Glutamatergic neuron (in vitro differentiated cells): Measurements from ENCODE around the gene CACNA1H. TPM values are rescaled to one million over a fixed set of nuclear protein-coding genes. Genes with fewer than 3 reads are reported as not detected.
"Not testable (repeated sequence)": the region's sequence is repeated elsewhere in the genome, so short reads cannot be mapped to it uniquely, and the experiment has no call there.

Source experiments
- DNase-seq: peaks from one replicate; pipeline ENCODE4 v3.0.0; 2022
- H3K27ac Mint-ChIP-seq: one replicate; pipeline ENCODE4 v1.8.0; 2020; ENCODE audit warnings: mild to moderate bottlenecking, mixed read lengths, inconsistent platforms; ENCODE audit not compliant: unreplicated experiment
- H3K27me3 Mint-ChIP-seq: one replicate; pipeline ENCODE4 v1.8.0; 2020; ENCODE audit warnings: mild to moderate bottlenecking, moderate library complexity, mixed read lengths, inconsistent platforms; ENCODE audit not compliant: unreplicated experiment
- H3K36me3 Mint-ChIP-seq: one replicate; pipeline ENCODE4 v1.8.0; 2020; ENCODE audit warnings: mild to moderate bottlenecking, mixed read lengths, inconsistent platforms; ENCODE audit not compliant: unreplicated experiment
- H3K4me1 Mint-ChIP-seq: one replicate; pipeline ENCODE4 v1.8.0; 2020; ENCODE audit warnings: mild to moderate bottlenecking, low read depth, mixed read lengths, inconsistent platforms; ENCODE audit not compliant: unreplicated experiment
- H3K4me3 Mint-ChIP-seq: one replicate; pipeline ENCODE4 v1.8.0; 2020; ENCODE audit warnings: mild to moderate bottlenecking, mixed read lengths, inconsistent platforms; ENCODE audit not compliant: unreplicated experiment
- H3K9me3 Mint-ChIP-seq: one replicate; pipeline ENCODE4 v1.8.0; 2020; ENCODE audit warnings: mild to moderate bottlenecking, moderate library complexity, mixed read lengths, inconsistent platforms; ENCODE audit not compliant: unreplicated experiment
- total RNA-seq: library from RNA; stranded (reverse); fragmentation: NEBNext Ultra II Directional; extraction: Animal tissue kit (Norgen Biotek cat#: 25700); gene quantifications from one replicate; pipeline ENCODE4 v1.2.1, GENCODE V29; 2021; ENCODE audit not compliant: unreplicated experiment
- TF ChIP-seq, protein P1 (sequence below): fragments of 200-600 bp; sonication (generic); IDR thresholded peaks from one replicate; pipeline ENCODE4 v1.5.0; 2021; ENCODE audit not compliant: partially characterized antibody, unreplicated experiment

Gene CACNA1H
- total RNA-seq, 1 donor from 2014 or later = 161 TPM

DNA sequence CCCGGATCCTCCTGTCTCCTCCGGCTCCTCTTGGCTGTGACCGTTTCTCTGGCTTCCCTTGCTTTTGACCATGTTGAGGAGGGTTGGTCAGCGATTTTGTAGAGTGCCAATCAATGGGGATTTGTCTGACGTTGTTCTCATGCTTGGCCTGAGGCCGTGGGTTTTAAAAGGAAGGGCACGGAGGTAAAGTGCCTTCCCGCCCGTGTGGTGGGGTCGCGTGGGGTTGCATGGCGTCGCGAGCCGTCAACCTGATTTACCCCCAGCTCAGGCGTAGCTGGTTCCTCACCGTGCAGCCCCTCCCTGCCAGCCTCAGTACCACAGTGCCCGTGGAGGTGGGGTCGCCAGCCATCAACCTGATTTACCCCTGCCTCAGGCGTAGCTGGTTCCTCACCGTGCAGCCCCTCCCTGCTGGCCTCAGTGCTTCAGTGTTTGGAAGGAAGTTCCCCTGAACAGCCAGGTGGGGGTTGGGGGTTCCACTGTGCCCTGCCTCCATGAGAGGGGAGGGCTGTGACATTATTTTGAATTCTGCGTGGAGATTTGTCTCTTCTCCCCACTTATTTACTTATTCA lies 92.6 kb downstream of the CACNA1H start:
- Mint-ChIP-seq H3K4me3 (no peak overlapping the region), H3K36me3 (no peaks in the 10 kb centered on the region), H3K4me1 (peaks cover 2% of the 10 kb centered on the region), H3K27ac (no peak overlapping the region), H3K27me3 (peaks cover 13% of the 10 kb centered on the region), H3K9me3 (peaks cover 5% of the 10 kb centered on the region)
- DNase-seq = no peak
- TF ChIP-seq, protein P1, sequence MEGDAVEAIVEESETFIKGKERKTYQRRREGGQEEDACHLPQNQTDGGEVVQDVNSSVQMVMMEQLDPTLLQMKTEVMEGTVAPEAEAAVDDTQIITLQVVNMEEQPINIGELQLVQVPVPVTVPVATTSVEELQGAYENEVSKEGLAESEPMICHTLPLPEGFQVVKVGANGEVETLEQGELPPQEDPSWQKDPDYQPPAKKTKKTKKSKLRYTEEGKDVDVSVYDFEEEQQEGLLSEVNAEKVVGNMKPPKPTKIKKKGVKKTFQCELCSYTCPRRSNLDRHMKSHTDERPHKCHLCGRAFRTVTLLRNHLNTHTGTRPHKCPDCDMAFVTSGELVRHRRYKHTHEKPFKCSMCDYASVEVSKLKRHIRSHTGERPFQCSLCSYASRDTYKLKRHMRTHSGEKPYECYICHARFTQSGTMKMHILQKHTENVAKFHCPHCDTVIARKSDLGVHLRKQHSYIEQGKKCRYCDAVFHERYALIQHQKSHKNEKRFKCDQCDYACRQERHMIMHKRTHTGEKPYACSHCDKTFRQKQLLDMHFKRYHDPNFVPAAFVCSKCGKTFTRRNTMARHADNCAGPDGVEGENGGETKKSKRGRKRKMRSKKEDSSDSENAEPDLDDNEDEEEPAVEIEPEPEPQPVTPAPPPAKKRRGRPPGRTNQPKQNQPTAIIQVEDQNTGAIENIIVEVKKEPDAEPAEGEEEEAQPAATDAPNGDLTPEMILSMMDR = no peak

DNA sequence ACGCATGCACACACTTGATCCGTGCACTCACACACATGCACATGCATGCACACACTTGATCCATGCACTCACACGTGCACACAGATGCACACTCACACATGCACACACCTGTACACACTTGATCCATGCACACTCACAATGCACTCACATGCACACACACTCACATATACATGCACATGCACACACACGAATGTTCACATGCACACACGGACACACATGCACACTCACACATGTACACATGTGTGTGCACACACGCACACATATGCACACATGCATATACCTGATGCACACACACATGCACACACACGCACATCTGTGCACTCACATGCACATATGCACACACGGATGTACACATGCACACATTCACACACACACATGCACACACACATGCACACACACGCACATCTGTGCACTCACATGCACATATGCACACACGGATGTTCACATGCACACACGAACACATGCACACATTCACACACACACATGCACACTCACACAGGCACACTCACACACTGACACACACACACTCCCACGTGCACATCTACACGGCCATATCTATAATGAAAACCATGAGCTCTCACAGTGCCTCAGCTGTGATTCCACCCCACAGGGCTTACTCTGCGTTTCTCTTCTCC lies 95.1 kb downstream of the CACNA1H start:
- DNase-seq, H3K9me3 Mint-ChIP-seq, H3K4me3 Mint-ChIP-seq, H3K36me3 Mint-ChIP-seq, H3K4me1 Mint-ChIP-seq, H3K27ac Mint-ChIP-seq: not testable (repeated sequence)
- H3K27me3 Mint-ChIP-seq = peaks cover 13% of the 10 kb centered on the region

DNA sequence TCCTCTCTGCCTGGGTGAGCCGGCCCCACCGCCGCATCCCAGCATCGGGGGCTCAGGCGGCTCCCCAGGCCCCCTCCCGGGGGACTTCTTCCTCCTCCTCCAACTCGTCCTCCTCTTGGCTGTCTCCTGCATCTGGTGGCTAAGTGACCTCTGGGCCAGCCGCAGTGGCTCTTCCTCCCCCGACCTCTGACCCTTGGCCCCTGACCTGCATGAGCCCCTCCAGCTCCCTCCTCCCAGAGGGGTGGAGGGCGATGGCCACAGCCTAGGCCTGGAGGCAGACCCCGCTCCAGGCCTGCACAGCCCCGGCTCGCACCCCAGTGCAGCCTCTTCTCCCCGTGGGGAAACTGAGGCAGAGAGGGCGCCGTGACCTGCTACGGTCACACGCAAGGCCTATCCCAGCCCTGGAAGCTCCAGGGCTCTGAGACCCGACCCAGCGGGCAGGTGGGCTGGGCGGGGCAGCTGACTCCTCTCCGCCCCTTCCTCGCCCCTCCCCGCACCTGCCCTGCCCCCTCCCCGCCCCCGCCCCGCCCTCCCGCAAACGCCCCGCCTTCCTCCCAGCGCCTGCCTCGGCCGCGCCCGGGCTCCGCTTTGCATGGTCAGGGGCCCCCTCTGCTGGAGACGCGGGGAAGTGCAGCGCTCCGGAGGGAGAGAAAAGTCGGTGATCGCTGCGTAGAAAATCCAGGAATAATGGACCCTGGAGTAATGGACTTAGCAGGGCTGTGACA lies 96.3 kb downstream of the CACNA1H start:
- H3K9me3 Mint-ChIP-seq, H3K27ac Mint-ChIP-seq, H3K36me3 Mint-ChIP-seq, H3K4me1 Mint-ChIP-seq, DNase-seq, H3K4me3 Mint-ChIP-seq: not testable (repeated sequence)
- peaks cover 13% of the 10 kb centered on the region for H3K27me3 Mint-ChIP-seq

DNA sequence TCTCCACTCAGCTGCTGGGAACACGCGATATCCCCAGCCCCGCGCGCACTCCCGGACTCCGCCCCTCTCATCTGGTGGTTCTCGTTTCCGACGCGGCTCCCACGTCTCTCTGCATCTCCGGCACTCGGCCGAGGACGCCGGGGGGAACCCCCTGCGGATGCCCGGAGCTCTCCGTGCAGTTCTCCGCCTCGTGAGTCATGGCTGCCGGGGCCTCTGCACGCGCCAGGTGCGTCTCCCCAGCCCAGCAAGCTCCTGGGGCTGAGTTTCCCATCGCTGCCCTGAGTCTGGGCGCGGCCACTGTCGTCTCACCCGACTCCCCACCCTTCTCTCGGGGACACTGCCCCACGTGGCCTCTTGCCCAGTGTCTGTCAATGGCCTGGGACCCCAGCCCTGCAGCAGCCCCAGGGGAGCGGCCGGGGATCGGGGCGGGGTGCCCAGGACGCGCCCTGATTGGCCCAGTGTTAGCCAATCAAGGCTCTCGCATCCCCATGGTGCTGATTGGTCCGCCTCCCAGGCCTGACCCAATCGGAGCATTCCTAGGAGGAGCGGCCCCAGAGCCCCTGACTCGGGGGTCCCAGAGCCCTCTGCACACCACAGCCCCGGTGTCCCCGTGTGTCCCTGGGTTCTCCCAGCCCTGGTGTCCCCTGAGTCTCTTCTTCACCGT lies 100.9 kb downstream of the CACNA1H start:
- H3K4me3 Mint-ChIP-seq, H3K9me3 Mint-ChIP-seq, H3K27ac Mint-ChIP-seq: not testable (repeated sequence)

DNA sequence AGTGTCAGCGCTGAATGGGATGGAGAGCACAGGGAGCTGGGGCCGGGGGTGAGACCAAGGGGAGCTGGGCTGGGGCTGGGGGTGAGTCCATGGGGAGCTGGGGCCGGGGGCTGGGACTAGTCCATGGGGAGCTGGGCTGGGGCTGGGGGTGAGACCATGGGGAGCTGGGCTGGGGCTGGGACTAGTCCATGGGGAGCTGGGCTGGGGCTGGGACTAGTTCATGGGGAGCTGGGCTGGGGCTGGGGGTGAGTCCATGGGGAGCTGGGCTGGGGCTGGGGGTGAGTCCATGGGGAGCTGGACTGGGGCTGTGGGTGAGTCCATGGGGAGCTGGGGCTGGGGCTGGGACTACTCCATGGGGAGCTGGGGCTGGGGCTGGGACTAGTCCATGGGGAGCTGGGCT lies 101.9 kb downstream of the CACNA1H start:
- H3K27me3 Mint-ChIP-seq, H3K9me3 Mint-ChIP-seq, DNase-seq, H3K36me3 Mint-ChIP-seq, H3K4me3 Mint-ChIP-seq, H3K27ac Mint-ChIP-seq, H3K4me1 Mint-ChIP-seq: not testable (repeated sequence)

More for the DNA sequence above, 100.9 kb downstream of the CACNA1H start:
- DNase-seq, H3K4me1 Mint-ChIP-seq, H3K36me3 Mint-ChIP-seq, H3K27me3 Mint-ChIP-seq: not testable (repeated sequence)

DNA sequence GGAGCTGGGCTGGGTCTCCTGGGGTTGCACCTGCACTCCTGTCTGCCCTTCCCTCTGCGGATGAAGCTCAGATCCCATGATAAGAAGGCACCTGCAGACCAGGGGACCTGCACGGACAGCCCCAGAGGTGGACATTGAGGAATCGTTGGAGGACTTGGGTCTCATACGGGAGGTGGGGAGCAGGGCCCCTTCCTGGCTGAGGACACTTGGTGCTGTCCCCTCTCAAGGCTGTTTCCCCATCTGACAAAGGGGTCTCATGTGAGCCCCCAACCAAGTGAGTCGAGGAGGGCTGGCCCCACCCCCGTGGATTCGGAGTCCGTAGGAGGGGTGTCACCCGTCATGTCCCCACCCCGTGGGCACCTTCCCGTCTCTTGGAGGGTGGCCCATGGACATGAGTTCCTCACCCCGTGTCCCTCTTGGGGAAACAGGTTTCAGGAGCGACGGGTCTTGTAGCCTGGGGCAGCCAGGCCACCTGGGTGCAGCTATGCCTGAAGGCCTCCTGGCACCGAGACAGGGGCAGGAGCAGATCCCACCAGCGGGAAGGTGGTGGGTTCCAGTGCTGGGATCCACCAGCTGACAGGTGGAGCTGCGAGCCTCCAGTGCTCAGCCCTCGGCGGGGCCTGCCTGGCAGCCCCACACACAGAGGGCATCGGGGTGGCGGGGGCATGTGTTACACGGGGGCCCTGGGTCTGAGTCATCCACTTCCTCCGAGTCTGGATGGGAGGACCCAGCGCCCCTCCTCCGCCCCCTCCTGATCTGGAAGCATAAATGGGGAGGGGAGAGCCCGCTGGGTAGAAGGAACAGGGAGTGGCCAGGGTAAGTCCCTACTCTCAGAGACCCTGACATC lies 102.6 kb downstream of the CACNA1H start, which contains the start of gene TPSD1:
Gene TPSD1, plus strand, starts transcription at position 794 of the 847 bp plus-strand sequence. CDS start 212 bp downstream, outside the sequence.
- not testable (repeated sequence) for H3K9me3 Mint-ChIP-seq, DNase-seq, H3K36me3 Mint-ChIP-seq, H3K4me1 Mint-ChIP-seq, H3K4me3 Mint-ChIP-seq, H3K27ac Mint-ChIP-seq, H3K27me3 Mint-ChIP-seq

DNA sequence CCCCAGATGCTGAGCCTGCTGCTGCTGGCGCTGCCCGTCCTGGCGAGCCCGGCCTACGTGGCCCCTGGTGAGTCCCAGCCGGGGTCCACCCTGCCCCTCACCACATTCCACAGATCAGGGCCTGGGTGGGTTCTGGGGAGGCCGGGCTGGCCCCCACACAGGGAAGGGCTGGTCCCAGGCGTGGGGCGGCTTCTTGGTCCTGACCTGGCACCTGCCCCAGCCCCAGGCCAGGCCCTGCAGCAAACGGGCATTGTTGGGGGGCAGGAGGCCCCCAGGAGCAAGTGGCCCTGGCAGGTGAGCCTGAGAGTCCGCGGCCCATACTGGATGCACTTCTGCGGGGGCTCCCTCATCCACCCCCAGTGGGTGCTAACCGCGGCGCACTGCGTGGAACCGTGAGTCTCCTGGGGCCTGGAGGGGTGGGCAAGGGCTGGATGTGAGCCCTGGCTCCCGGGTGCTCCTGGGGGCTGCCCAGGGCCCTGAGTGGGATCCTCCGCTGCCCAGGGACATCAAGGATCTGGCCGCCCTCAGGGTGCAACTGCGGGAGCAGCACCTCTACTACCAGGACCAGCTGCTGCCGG lies 103.5 kb downstream of the CACNA1H start:
- H3K4me1 Mint-ChIP-seq, H3K27me3 Mint-ChIP-seq: not testable (repeated sequence)

More for the DNA sequence above, 103.5 kb downstream of the CACNA1H start:
- not testable (repeated sequence) for H3K4me3 Mint-ChIP-seq, H3K36me3 Mint-ChIP-seq, H3K9me3 Mint-ChIP-seq, DNase-seq, H3K27ac Mint-ChIP-seq
